SK-N-SH treated with all-trans-retinoic acid at 6 μM for 48 hours (cell line): ENCODE data around the gene TRABD2B.

Experiments used
- ATAC-seq: fragments of 200-7000 bp; cut with Tn5 transposase; 3 replicates; pipeline ENCODE4 v1.9.1; 2020; ENCODE audit warnings: mild to moderate bottlenecking, moderate library complexity
- ARNTL ChIP-seq: fragments of 450-650 bp; formaldehyde crosslinking; IDR thresholded peaks from 2 replicates; pipeline ENCODE4 v1.5.0; 2020; ENCODE audit warnings: low read depth, mild to moderate bottlenecking, moderate library complexity, borderline replicate concordance
- BACH2 ChIP-seq: fragments of 250-450 bp; sonication (Bioruptor Pico); IDR thresholded peaks from 2 replicates; pipeline ENCODE4 v1.9.0; 2021; ENCODE audit warnings: mild to moderate bottlenecking, borderline replicate concordance
- CSDC2 ChIP-seq: fragments of 250-450 bp; sonication (Bioruptor Pico); IDR thresholded peaks from 2 replicates; pipeline ENCODE4 v1.5.0; 2020; ENCODE audit warnings: mild to moderate bottlenecking, moderate library complexity
- CSRNP3 ChIP-seq: fragments of 250-450 bp; sonication (Bioruptor Pico); IDR thresholded peaks from 2 replicates; pipeline ENCODE4 v1.5.1; 2021; ENCODE audit warnings: mild to moderate bottlenecking, moderate library complexity
- ESRRG ChIP-seq: fragments of 250-450 bp; sonication (Bioruptor Pico); IDR thresholded peaks from 2 replicates; pipeline ENCODE4 v1.6.1; 2021; ENCODE audit warnings: mild to moderate bottlenecking
- GLIS3 ChIP-seq: fragments of 250-450 bp; sonication (Bioruptor Pico); IDR thresholded peaks from 2 replicates; pipeline ENCODE4 v1.5.0; 2020; ENCODE audit warnings: mild to moderate bottlenecking, moderate library complexity
- ISL1 ChIP-seq: fragments of 250-450 bp; sonication (Bioruptor Pico); IDR thresholded peaks from 2 replicates; pipeline ENCODE4 v2.1.2; 2022; ENCODE audit warnings: mild to moderate bottlenecking, moderate library complexity
- OSR1 ChIP-seq: fragments of 250-450 bp; sonication (Bioruptor Pico); IDR thresholded peaks from 2 replicates; pipeline ENCODE4 v1.8.0; 2022; ENCODE audit warnings: moderate library complexity, mild to moderate bottlenecking, inconsistent platforms
- PPARA ChIP-seq: fragments of 250-450 bp; sonication (Bioruptor Pico); IDR thresholded peaks from 2 replicates; pipeline ENCODE4 v1.5.0; 2020; ENCODE audit warnings: mild to moderate bottlenecking, borderline replicate concordance
- SNAI2 ChIP-seq: fragments of 250-450 bp; sonication (Bioruptor Pico); IDR thresholded peaks from 2 replicates; pipeline ENCODE4 v1.5.0; 2020; ENCODE audit warnings: mild to moderate bottlenecking, moderate library complexity
- TCF4 ChIP-seq: fragments of 250-450 bp; sonication (Bioruptor Pico); IDR thresholded peaks from 2 replicates; pipeline ENCODE4 v1.8.0; 2021; ENCODE audit warnings: mild to moderate bottlenecking, moderate library complexity, borderline replicate concordance
- TOX ChIP-seq: fragments of 250-450 bp; sonication (Bioruptor Pico); IDR thresholded peaks from 2 replicates; pipeline ENCODE4 v1.8.0; 2021; ENCODE audit warnings: mild to moderate bottlenecking, moderate library complexity, borderline replicate concordance
- ZC3H10 ChIP-seq: fragments of 250-450 bp; sonication (Bioruptor Pico); IDR thresholded peaks from 2 replicates; pipeline ENCODE4 v1.5.1; 2021; ENCODE audit warnings: mild to moderate bottlenecking, moderate library complexity
- ZFP3 ChIP-seq: fragments of 250-450 bp; sonication (Bioruptor Pico); IDR thresholded peaks from 2 replicates; pipeline ENCODE4 v1.5.0; 2020; ENCODE audit warnings: mild to moderate bottlenecking, moderate library complexity
- ZFP30 ChIP-seq: fragments of 450-650 bp; formaldehyde crosslinking; IDR thresholded peaks from 2 replicates; pipeline ENCODE4 v1.5.0; 2022; ENCODE audit warnings: mild to moderate bottlenecking, moderate library complexity
- ZNF565 ChIP-seq: fragments of 450-650 bp; formaldehyde crosslinking; conservative IDR thresholded peaks from 2 replicates; pipeline ENCODE4 v1.5.0; 2020; ENCODE audit warnings: low read depth, mild to moderate bottlenecking, moderate library complexity
- ZNF70 ChIP-seq: fragments of 450-650 bp; formaldehyde crosslinking; IDR thresholded peaks from 2 replicates; pipeline ENCODE4 v1.5.0; 2020; ENCODE audit warnings: mild to moderate bottlenecking, moderate library complexity
- ZNF8 ChIP-seq: fragments of 450-650 bp; formaldehyde crosslinking; IDR thresholded peaks from 2 replicates; pipeline ENCODE4 v1.5.0; 2020; ENCODE audit warnings: mild to moderate bottlenecking, moderate library complexity
- TF ChIP-seq, protein P1 (sequence below): fragments of 250-450 bp; sonication (Bioruptor Pico); IDR thresholded peaks from 2 replicates; pipeline ENCODE4 v1.5.1; 2020; ENCODE audit warnings: low read depth, mild to moderate bottlenecking, moderate library complexity
- TF ChIP-seq, protein P2 (sequence below): fragments of 250-450 bp; sonication (Bioruptor Pico); IDR thresholded peaks from 2 replicates; pipeline ENCODE4 v1.5.0; 2020; ENCODE audit warnings: mild to moderate bottlenecking, moderate library complexity
- TF ChIP-seq, protein P3 (sequence below): fragments of 250-450 bp; sonication (Bioruptor Pico); IDR thresholded peaks from 2 replicates; pipeline ENCODE4 v1.8.0; 2020; ENCODE audit warnings: mild to moderate bottlenecking, moderate library complexity, borderline replicate concordance

Gene TRABD2B

DNA sequence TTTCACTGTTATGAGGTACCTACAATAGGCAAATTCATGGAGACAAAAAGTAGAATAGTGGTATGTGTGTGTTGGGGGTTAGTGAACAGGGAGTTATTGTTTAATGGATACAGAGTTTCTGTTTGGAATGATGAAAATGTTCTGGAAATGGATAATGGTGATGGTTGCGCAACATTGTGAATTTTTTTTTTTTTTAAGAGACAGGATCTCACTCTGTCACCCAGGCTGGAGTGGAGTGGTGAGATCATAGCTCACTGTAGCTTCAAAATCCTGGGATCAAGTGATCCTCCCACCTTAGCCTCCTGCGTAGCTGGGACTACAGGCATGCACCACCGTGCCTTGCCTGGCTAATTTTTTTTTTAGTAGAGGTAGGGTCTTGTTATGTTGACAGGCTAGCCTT, 34.5 kb upstream of the TRABD2B start:
- ATAC-seq = no peak
- TF ChIP-seq ZNF565 (no peak), SNAI2 (no peak)

DNA sequence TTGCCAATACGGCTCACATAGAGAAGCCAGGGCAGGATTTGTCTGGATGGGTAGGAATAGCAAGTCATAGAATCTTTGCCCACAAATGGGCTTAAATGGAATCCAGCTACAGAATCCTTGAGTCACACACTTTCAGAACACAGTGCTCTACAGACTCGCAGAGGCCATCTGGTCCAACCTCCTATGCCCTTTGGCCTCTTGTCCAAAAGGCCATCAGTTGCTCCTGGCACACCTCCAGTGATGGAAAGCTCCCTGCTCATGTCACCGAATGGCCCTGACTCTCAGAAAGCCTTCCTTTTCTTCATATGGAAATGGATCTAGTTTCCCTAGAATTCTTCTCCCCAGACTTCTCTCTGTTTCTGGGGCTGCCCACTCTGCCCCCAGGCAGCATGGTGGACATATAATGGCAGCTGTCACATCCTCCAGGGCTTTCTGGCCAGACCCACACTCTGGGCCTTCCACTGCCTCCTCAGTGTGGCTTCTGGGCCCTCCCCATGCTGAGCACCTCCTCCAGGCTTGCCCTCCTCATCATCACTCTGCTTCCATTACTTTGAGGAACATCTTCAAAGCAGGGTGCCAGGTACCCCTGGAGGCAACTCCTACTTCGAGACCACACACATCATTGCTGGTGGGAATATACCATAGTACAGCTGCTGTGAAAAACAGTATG, 33.6 kb upstream of the TRABD2B start:
- TF ChIP-seq, protein P1, sequence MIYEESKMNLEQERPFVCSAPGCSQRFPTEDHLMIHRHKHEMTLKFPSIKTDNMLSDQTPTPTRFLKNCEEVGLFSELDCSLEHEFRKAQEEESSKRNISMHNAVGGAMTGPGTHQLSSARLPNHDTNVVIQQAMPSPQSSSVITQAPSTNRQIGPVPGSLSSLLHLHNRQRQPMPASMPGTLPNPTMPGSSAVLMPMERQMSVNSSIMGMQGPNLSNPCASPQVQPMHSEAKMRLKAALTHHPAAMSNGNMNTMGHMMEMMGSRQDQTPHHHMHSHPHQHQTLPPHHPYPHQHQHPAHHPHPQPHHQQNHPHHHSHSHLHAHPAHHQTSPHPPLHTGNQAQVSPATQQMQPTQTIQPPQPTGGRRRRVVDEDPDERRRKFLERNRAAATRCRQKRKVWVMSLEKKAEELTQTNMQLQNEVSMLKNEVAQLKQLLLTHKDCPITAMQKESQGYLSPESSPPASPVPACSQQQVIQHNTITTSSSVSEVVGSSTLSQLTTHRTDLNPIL (CRISPR knock-in tag) = no peak
- TF ChIP-seq SNAI2 = no peak
- TF ChIP-seq ARNTL (CRISPR knock-in tag) = no peak
- TF ChIP-seq, protein P2, sequence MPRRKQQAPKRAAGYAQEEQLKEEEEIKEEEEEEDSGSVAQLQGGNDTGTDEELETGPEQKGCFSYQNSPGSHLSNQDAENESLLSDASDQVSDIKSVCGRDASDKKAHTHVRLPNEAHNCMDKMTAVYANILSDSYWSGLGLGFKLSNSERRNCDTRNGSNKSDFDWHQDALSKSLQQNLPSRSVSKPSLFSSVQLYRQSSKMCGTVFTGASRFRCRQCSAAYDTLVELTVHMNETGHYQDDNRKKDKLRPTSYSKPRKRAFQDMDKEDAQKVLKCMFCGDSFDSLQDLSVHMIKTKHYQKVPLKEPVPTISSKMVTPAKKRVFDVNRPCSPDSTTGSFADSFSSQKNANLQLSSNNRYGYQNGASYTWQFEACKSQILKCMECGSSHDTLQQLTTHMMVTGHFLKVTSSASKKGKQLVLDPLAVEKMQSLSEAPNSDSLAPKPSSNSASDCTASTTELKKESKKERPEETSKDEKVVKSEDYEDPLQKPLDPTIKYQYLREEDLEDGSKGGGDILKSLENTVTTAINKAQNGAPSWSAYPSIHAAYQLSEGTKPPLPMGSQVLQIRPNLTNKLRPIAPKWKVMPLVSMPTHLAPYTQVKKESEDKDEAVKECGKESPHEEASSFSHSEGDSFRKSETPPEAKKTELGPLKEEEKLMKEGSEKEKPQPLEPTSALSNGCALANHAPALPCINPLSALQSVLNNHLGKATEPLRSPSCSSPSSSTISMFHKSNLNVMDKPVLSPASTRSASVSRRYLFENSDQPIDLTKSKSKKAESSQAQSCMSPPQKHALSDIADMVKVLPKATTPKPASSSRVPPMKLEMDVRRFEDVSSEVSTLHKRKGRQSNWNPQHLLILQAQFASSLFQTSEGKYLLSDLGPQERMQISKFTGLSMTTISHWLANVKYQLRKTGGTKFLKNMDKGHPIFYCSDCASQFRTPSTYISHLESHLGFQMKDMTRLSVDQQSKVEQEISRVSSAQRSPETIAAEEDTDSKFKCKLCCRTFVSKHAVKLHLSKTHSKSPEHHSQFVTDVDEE (CRISPR knock-in tag) = no peak
- TF ChIP-seq OSR1 (CRISPR knock-in tag) = no peak
- TF ChIP-seq ZFP3 (CRISPR knock-in tag) = no peak
- TF ChIP-seq, protein P3, sequence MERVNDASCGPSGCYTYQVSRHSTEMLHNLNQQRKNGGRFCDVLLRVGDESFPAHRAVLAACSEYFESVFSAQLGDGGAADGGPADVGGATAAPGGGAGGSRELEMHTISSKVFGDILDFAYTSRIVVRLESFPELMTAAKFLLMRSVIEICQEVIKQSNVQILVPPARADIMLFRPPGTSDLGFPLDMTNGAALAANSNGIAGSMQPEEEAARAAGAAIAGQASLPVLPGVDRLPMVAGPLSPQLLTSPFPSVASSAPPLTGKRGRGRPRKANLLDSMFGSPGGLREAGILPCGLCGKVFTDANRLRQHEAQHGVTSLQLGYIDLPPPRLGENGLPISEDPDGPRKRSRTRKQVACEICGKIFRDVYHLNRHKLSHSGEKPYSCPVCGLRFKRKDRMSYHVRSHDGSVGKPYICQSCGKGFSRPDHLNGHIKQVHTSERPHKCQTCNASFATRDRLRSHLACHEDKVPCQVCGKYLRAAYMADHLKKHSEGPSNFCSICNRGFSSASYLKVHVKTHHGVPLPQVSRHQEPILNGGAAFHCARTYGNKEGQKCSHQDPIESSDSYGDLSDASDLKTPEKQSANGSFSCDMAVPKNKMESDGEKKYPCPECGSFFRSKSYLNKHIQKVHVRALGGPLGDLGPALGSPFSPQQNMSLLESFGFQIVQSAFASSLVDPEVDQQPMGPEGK (CRISPR knock-in tag) = no peak
- no peak for TF ChIP-seq TCF4 (CRISPR knock-in tag)
- TF ChIP-seq ESRRG = no peak
- TF ChIP-seq ZC3H10 (CRISPR knock-in tag) = no peak
- TF ChIP-seq GLIS3 (CRISPR knock-in tag) = no peak
- no peak for TF ChIP-seq PPARA (CRISPR knock-in tag)
- no peak for TF ChIP-seq ZNF565
- no peak for TF ChIP-seq CSDC2 (CRISPR knock-in tag)
- no peak for TF ChIP-seq ZFP30 (CRISPR knock-in tag)
- TF ChIP-seq BACH2 (CRISPR knock-in tag) = no peak
- no peak for TF ChIP-seq TOX
- no peak for TF ChIP-seq ZNF8
- TF ChIP-seq CSRNP3 = no peak
- no peak for TF ChIP-seq ISL1
- TF ChIP-seq, all 23 proteins: peak for 0
- ATAC-seq = no peak

DNA sequence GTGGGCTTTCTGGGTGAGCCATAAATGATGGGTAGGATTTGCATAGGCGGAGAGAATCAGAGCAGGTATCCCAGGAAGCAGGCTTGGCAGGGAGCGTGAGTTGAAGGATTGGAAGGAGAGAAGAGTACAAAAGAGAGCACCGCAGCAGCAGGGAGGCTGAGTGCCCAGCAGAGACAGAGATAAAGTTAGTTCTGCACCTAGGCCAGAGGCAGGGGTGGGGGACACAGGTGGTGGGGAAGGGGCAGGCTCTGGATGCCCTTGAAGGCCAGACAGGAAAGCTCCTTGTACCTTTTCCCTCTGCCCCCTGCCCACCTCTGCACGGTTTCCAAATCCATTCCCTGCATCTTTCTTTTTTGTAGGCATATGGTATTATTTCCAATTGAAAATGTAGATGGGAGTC, 33.0 kb upstream of the TRABD2B start:
- no peak for TF ChIP-seq TOX
- no peak for TF ChIP-seq ZNF8
- no peak for TF ChIP-seq BACH2 (CRISPR knock-in tag)
- TF ChIP-seq, protein P1 (CRISPR knock-in tag) = no peak
- no peak for TF ChIP-seq ZNF70 (CRISPR knock-in tag)
- no peak for ATAC-seq
